ENCODE results near the gene WBP2NL. TPM values are rescaled to one million over a fixed set of nuclear protein-coding genes. Genes with fewer than 3 reads are reported as not detected.

WBP2NL gene, protein sequence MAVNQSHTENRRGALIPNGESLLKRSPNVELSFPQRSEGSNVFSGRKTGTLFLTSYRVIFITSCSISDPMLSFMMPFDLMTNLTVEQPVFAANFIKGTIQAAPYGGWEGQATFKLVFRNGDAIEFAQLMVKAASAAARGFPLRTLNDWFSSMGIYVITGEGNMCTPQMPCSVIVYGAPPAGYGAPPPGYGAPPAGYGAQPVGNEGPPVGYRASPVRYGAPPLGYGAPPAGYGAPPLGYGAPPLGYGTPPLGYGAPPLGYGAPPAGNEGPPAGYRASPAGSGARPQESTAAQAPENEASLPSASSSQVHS
- 0.12 TPM in 1 of 5 replicates, not detected in the others for total RNA-seq (2022; extraction: Qiagen RNA extraction; ENCODE audit: low read depth)

DNA sequence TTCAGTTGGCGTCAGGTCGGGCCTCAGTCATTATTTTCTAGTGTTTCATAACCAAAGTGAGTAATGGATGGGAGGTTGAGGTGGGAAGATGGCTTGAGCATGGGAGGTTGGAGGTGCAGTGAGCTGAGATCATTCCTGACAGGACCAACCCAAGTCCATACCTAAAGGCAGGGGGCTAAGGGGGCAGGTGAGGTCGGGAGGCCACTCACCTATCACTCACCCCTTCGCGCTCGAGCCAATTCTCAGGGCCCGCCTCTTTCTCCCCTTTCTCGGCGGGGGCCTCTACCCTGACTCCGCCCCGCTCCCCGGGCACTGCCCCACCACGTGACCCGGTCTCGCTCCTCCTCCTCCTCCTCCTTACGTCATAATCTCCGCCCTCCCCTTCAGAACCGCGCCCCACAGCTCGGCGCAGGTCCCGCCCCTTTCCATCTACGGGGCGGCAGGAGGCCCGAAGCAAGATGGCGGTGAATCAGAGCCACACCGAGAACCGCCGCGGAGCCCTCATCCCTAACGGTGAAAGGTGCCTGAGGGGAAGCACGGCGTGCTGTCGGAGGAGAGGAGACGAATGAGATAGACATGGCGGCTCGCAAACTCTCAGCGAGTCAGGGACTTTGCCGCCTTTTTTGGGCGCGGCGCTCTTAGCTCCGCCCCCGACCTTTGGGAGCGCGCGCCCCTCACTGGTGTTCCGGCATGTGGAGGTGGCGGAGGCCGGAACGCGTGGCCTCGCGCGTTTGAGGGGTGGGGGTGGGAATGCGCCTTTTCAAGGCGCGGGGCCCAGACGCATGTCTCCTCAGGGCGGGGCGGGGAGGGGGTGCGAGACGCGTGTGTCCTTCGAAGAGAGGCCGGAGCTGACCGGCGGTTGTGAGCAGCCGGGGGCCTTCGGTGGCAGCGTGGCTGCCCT is at the start of gene WBP2NL:
WBP2NL (plus strand) TSS at position 428 of the 901 bp plus-strand sequence; CDS start at position 459, 31 bp downstream.

GRCh38 chr22:41951898-41952474 is 46.6 kb upstream of the WBP2NL start, which contains the start of gene SMIM45:
TSS of gene SMIM45 (plus strand) at chr22:41952150.

DNA sequence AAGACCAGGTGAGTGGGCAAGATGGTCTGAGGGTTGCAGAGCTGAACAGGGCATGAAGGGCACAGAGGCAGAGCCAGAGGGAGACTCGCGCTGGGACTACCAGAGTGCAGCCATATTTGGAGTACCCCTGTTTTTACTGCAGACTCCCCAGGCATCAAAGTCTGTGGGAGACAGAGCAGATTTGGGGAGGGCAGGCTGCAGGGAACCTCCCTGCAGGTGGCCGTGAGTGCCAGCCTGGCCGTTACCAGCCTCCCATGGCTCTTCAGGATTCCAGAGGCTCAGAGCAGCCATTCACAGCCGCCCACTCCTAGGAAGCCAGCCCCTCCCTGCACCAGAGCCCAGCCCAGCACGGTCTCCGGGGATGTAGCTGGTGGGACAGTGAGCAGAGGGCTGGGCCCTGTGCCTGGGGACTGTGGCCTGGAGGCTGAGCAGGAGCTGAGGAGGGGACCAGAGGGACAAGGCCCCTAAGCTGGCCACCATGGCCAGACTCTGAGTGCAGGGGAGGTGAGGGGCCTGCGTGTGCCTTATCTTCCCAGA is 29.4 kb upstream of the WBP2NL start, which contains the start of gene SEPTIN3:
SEPTIN3 (plus strand) TSS at position 334 of the 537 bp plus-strand sequence. CDS start 2,050 bp downstream, outside the sequence.

GRCh38 chr22:42070517-42071422 is 72.2 kb downstream of the WBP2NL start, which contains the start of gene NAGA:
TSS of gene NAGA (minus strand) at chr22:42070812. CDS start at chr22:42070297, 515 bp downstream.

DNA sequence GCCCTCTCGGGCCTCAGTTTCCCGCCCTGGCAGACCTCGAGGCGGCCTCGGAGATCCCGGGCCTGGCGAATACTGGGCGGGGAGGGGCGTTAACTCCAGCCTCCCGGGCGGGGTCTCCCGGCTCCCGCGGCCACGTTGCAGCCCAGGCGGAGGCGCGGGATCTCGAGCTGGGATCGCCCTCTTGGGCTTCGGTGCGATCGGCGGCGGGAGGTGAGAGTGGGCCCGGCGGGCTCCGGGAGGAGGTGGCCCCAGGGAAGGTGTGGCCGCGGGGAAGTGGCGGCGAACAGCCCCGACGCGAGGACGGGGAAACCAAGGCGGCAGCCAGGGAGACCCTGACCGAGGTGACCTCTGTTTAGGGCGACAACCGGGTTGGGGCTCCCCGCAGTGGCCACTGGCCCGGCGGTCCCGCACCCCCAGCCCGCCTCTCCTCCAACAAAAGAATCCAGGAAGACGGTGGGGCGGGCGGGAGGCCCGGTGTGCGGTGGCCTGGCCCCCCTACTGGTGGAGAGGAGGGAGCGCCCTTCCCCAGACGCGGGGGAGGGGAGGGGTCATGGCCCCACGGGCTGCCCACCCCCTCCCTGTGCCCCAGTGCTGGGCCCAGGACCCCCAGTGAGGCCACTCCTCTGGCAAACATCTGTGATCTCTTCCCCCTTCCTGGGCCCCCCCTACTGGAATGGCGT is 75.7 kb downstream of the WBP2NL start, which contains the start of gene PHETA2:
PHETA2 (plus strand) TSS at position 117 of the 680 bp plus-strand sequence. CDS start 3,046 bp downstream, outside the sequence.

Other genes with a start within 250 kb of the WBP2NL start
- 2.4 to 3.8 TPM (median 3.4 TPM) in 5 replicates for gene CCDC134, start 198.1 kb upstream of the WBP2NL start, total RNA-seq (2022; extraction: Qiagen RNA extraction; ENCODE audit: low read depth)
- 18.8 to 34.4 TPM (median 28.8 TPM) in 5 replicates for gene SREBF2, start 165.7 kb upstream of the WBP2NL start, total RNA-seq (2022; extraction: Qiagen RNA extraction; ENCODE audit: low read depth)
- 0.14 to 0.29 TPM (median 0.29 TPM) in 3 of 5 replicates, not detected in the others for gene SHISA8, start 83.7 kb upstream of the WBP2NL start, total RNA-seq (2022; extraction: Qiagen RNA extraction; ENCODE audit: low read depth)
- gene TNFRSF13C, start 72.0 kb upstream of the WBP2NL start, total RNA-seq (2022; extraction: Qiagen RNA extraction; ENCODE audit: low read depth) = 0.11 to 0.37 TPM (median 0.15 TPM) in 5 replicates
- gene CENPM, start 51.6 kb upstream of the WBP2NL start, total RNA-seq (2022; extraction: Qiagen RNA extraction; ENCODE audit: low read depth) = 19.3 to 38.8 TPM (median 37.3 TPM) in 5 replicates
- gene SEPTIN3, start 29.3 kb upstream of the WBP2NL start, total RNA-seq (2022; extraction: Qiagen RNA extraction; ENCODE audit: low read depth) = 0.83 to 1.5 TPM (median 1.3 TPM) in 5 replicates
- gene NAGA, start 72.0 kb downstream of the WBP2NL start, total RNA-seq (2022; extraction: Qiagen RNA extraction; ENCODE audit: low read depth) = 3.7 to 8.2 TPM (median 7.0 TPM) in 5 replicates
- gene PHETA2, start 75.5 kb downstream of the WBP2NL start, total RNA-seq (2022; extraction: Qiagen RNA extraction; ENCODE audit: low read depth) = not detected in 5 replicates
- gene SMDT1, start 80.9 kb downstream of the WBP2NL start, total RNA-seq (2022; extraction: Qiagen RNA extraction; ENCODE audit: low read depth) = 30.2 to 42.0 TPM (median 38.1 TPM) in 5 replicates
- gene NDUFA6, start 92.0 kb downstream of the WBP2NL start, total RNA-seq (2022; extraction: Qiagen RNA extraction; ENCODE audit: low read depth) = 61.8 to 72.3 TPM (median 66.9 TPM) in 5 replicates
- gene CYP2D6, start 132.0 kb downstream of the WBP2NL start, total RNA-seq (2022; extraction: Qiagen RNA extraction; ENCODE audit: low read depth) = 0.40 to 0.54 TPM (median 0.50 TPM) in 5 replicates